Right kidney (tissue), 9 donors: ENCODE results near the gene ACP2.

Experiments used
- DNase-seq: peaks from one replicate; pipeline ENCODE4 v3.0.0-alpha.2; 2016
- long read RNA-seq, 8 donors: transcript quantifications; one replicate each; lab custom pipeline, GENCODE V29; 2026

Gene ACP2
- long read RNA-seq, donor 1, transcript ACP2-201 (11 exons, 2,203 nt), result major isoform, 8 of 44 reads
- long read RNA-seq, donor 1, partial matches to known transcripts, result 28 of 44 reads
- long read RNA-seq, donor 1, other reads (novel, unspliced or antisense), result 6 of 44 reads
- long read RNA-seq, donor 2, partial matches to known transcripts, result 0 of 3 reads
- long read RNA-seq, donor 2, other reads (novel, unspliced or antisense), result 0 of 3 reads
- long read RNA-seq, donor 3, transcript ACP2-201 (11 exons, 2,203 nt), result major isoform, 10 of 13 reads
- long read RNA-seq, donor 3, partial matches to known transcripts, result 0 of 13 reads
- long read RNA-seq, donor 3, other reads (novel, unspliced or antisense), result 0 of 13 reads
- long read RNA-seq, donor 4, partial matches to known transcripts, result 0 of 5 reads
- long read RNA-seq, donor 4, other reads (novel, unspliced or antisense), result 0 of 5 reads
- long read RNA-seq, donor 5, transcript ACP2-201 (11 exons, 2,203 nt), result major isoform, 14 of 15 reads
- long read RNA-seq, donor 5, partial matches to known transcripts, result 0 of 15 reads
- long read RNA-seq, donor 5, other reads (novel, unspliced or antisense), result 0 of 15 reads
- long read RNA-seq, donor 6, transcript ACP2-201 (11 exons, 2,203 nt), result major isoform, 7 of 10 reads
- long read RNA-seq, donor 6, partial matches to known transcripts, result 0 of 10 reads
- long read RNA-seq, donor 6, other reads (novel, unspliced or antisense), result 0 of 10 reads
- long read RNA-seq, donor 7, transcript ACP2-201 (11 exons, 2,203 nt), result major isoform, 6 of 69 reads
- long read RNA-seq, donor 7, partial matches to known transcripts, result 56 of 69 reads
- long read RNA-seq, donor 7, other reads (novel, unspliced or antisense), result 0 of 69 reads
- long read RNA-seq, donor 8, transcript ACP2-201 (11 exons, 2,203 nt), result major isoform, 7 of 10 reads
- long read RNA-seq, donor 8, partial matches to known transcripts, result 0 of 10 reads
- long read RNA-seq, donor 8, other reads (novel, unspliced or antisense), result 0 of 10 reads

- peak; percentile 98 for DNase-seq
Observed at GRCh38 chr11:47248664-47249377, at the start of gene ACP2. Gene ACP2, minus strand, starts transcription at chr11:47248814. Its CDS starts 25 bp downstream, at chr11:47248789.

GRCh38 chr11:47296045-47296444 lies 47.4 kb upstream of the ACP2 start:
- no peak for DNase-seq

- no peak for DNase-seq
Observed at GRCh38 chr11:47295385-47295784, 46.8 kb upstream of the ACP2 start.

GRCh38 chr11:47289856-47290255 lies 41.2 kb upstream of the ACP2 start:
- no peak for DNase-seq

- DNase-seq, result no peak
Observed at GRCh38 chr11:47288066-47288465, 39.5 kb upstream of the ACP2 start.

- no peak for DNase-seq
Observed at GRCh38 chr11:47285969-47286770, 37.6 kb upstream of the ACP2 start.

- no peak for DNase-seq
Observed at GRCh38 chr11:47284151-47284550, 35.5 kb upstream of the ACP2 start.

- no peak for DNase-seq
Observed at GRCh38 chr11:47282462-47282861, 33.8 kb upstream of the ACP2 start.

GRCh38 chr11:47280860-47281259 lies 32.2 kb upstream of the ACP2 start:
- DNase-seq, result no peak

GRCh38 chr11:47280099-47280498 lies 31.5 kb upstream of the ACP2 start:
- no peak for DNase-seq

- DNase-seq, result no peak
Observed at GRCh38 chr11:47278769-47279168, 30.2 kb upstream of the ACP2 start.

GRCh38 chr11:47278058-47278457 lies 29.4 kb upstream of the ACP2 start:
- DNase-seq, result no peak

- DNase-seq, result no peak
Observed at GRCh38 chr11:47276923-47277322, 28.3 kb upstream of the ACP2 start.

GRCh38 chr11:47274495-47275235 lies 26.1 kb upstream of the ACP2 start:
- DNase-seq, result no peak

- DNase-seq, result no peak
Observed at GRCh38 chr11:47272706-47273105, 24.1 kb upstream of the ACP2 start.

- no peak for DNase-seq
Observed at GRCh38 chr11:47271961-47272661, 23.5 kb upstream of the ACP2 start.

GRCh38 chr11:47271328-47271727 lies 22.7 kb upstream of the ACP2 start:
- DNase-seq, result no peak

- peak; percentile 41 for DNase-seq
Observed at GRCh38 chr11:47270331-47271271, 22.0 kb upstream of the ACP2 start.

GRCh38 chr11:47269829-47270305 lies 21.3 kb upstream of the ACP2 start, which contains the start of gene MADD:
Gene MADD, plus strand, starts transcription at chr11:47270133.
- peak; percentile 92 for DNase-seq
